HEK293 (cell line): ENCODE results near the gene POLR1G.

Source experiments
- HOXA7 ChIP-seq: sonication (generic); formaldehyde crosslinking; IDR thresholded peaks from 2 replicates; pipeline ENCODE4 v1.8.1; 2022; ENCODE audit warnings: missing genetic modification reagents, borderline replicate concordance
- KLF10 ChIP-seq: fragments of 450-650 bp; IDR thresholded peaks from 2 replicates; pipeline ENCODE4 v1.5.1; 2018; ENCODE audit warnings: missing biosample characterization, mild to moderate bottlenecking, missing genetic modification characterization
- SETDB1 ChIP-seq: IDR thresholded peaks from one replicate; pipeline ENCODE4 v1.6.1; 2017; ENCODE audit warnings: mild to moderate bottlenecking, low read length, moderate library complexity, mixed read lengths; ENCODE audit not compliant: insufficient read length
- TCF7L2 ChIP-seq: IDR thresholded peaks from 2 replicates; pipeline ENCODE4 v1.6.1; 2011; ENCODE audit warnings: low read depth, mild to moderate bottlenecking, inconsistent platforms, low read length, moderate library complexity, borderline replicate concordance
- YY1 ChIP-seq: fragments of 450-650 bp; formaldehyde crosslinking; IDR thresholded peaks from 2 replicates; pipeline ENCODE4 v1.5.1; 2018; ENCODE audit warnings: missing biosample characterization, missing genetic modification characterization
- ZBTB8A ChIP-seq: fragments of 450-650 bp; formaldehyde crosslinking; IDR thresholded peaks from 2 replicates; pipeline ENCODE4 v1.5.1; 2016; ENCODE audit warnings: missing biosample characterization, missing genetic modification characterization
- ZNF248 ChIP-seq: fragments of 450-650 bp; formaldehyde crosslinking; IDR thresholded peaks from 2 replicates; pipeline ENCODE4 v1.5.1; 2017; ENCODE audit warnings: missing biosample characterization, missing genetic modification characterization
- ZNF292 ChIP-seq: fragments of 450-650 bp; formaldehyde crosslinking; IDR thresholded peaks from 2 replicates; pipeline ENCODE4 v1.5.1; 2016; ENCODE audit warnings: low read depth, missing biosample characterization, missing genetic modification characterization, borderline replicate concordance
- ZNF324 ChIP-seq: fragments of 450-650 bp; formaldehyde crosslinking; IDR thresholded peaks from 2 replicates; pipeline ENCODE4 v1.5.1; 2016; ENCODE audit warnings: missing biosample characterization, missing genetic modification characterization
- ZNF391 ChIP-seq: fragments of 450-650 bp; formaldehyde crosslinking; IDR thresholded peaks from 2 replicates; pipeline ENCODE4 v1.5.1; 2016; ENCODE audit warnings: low read depth, missing biosample characterization, missing genetic modification characterization, borderline replicate concordance
- ZNF560 ChIP-seq: fragments of 450-650 bp; formaldehyde crosslinking; IDR thresholded peaks from 2 replicates; pipeline ENCODE4 v1.5.1; 2017; ENCODE audit warnings: missing biosample characterization, missing genetic modification characterization, borderline replicate concordance
- ZNF670 ChIP-seq: fragments of 450-650 bp; formaldehyde crosslinking; IDR thresholded peaks from 2 replicates; pipeline ENCODE4 v1.5.1; 2016; ENCODE audit warnings: missing biosample characterization, missing genetic modification characterization, low read depth
- TF ChIP-seq, protein P1 (sequence below): fragments of 450-650 bp; formaldehyde crosslinking; IDR thresholded peaks from 2 replicates; pipeline ENCODE4 v1.5.1; 2016; ENCODE audit warnings: missing biosample characterization, missing genetic modification characterization
- TF ChIP-seq, protein P2 (sequence below): fragments of 450-650 bp; formaldehyde crosslinking; IDR thresholded peaks from 2 replicates; pipeline ENCODE4 v1.5.1; 2016; ENCODE audit warnings: missing biosample characterization, missing genetic modification characterization

- no peak for TF ChIP-seq ZNF560 (tag by site-specific recombination)
- no peak for TF ChIP-seq KLF10 (tag by site-specific recombination)
- no peak for TF ChIP-seq TCF7L2
- no peak for TF ChIP-seq ZNF248 (tag by site-specific recombination)
- TF ChIP-seq ZBTB8A (tag by site-specific recombination): no peak
- TF ChIP-seq ZNF391 (tag by site-specific recombination): no peak
- TF ChIP-seq, protein P1, sequence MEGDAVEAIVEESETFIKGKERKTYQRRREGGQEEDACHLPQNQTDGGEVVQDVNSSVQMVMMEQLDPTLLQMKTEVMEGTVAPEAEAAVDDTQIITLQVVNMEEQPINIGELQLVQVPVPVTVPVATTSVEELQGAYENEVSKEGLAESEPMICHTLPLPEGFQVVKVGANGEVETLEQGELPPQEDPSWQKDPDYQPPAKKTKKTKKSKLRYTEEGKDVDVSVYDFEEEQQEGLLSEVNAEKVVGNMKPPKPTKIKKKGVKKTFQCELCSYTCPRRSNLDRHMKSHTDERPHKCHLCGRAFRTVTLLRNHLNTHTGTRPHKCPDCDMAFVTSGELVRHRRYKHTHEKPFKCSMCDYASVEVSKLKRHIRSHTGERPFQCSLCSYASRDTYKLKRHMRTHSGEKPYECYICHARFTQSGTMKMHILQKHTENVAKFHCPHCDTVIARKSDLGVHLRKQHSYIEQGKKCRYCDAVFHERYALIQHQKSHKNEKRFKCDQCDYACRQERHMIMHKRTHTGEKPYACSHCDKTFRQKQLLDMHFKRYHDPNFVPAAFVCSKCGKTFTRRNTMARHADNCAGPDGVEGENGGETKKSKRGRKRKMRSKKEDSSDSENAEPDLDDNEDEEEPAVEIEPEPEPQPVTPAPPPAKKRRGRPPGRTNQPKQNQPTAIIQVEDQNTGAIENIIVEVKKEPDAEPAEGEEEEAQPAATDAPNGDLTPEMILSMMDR: no peak
- no peak for TF ChIP-seq ZNF292
- no peak for TF ChIP-seq ZNF324 (tag by site-specific recombination)
- TF ChIP-seq YY1 (tag by site-specific recombination): no peak
- TF ChIP-seq SETDB1: no peak
- TF ChIP-seq HOXA7 (CRISPR knock-in tag): no peak
- TF ChIP-seq, protein P2, sequence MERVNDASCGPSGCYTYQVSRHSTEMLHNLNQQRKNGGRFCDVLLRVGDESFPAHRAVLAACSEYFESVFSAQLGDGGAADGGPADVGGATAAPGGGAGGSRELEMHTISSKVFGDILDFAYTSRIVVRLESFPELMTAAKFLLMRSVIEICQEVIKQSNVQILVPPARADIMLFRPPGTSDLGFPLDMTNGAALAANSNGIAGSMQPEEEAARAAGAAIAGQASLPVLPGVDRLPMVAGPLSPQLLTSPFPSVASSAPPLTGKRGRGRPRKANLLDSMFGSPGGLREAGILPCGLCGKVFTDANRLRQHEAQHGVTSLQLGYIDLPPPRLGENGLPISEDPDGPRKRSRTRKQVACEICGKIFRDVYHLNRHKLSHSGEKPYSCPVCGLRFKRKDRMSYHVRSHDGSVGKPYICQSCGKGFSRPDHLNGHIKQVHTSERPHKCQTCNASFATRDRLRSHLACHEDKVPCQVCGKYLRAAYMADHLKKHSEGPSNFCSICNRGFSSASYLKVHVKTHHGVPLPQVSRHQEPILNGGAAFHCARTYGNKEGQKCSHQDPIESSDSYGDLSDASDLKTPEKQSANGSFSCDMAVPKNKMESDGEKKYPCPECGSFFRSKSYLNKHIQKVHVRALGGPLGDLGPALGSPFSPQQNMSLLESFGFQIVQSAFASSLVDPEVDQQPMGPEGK (tag by site-specific recombination): no peak
- TF ChIP-seq ZNF670 (tag by site-specific recombination): no peak
These were observed 30.3 kb upstream of the POLR1G start for GRCh38 chr19:45376045-45376724.
